GM20431 (cell line): ENCODE data around the gene CD93.

Experiments
- in situ Hi-C: fragments of 300-500 bp; cut with MseI, MboI; formaldehyde crosslinking; loops from one replicate; pipeline ENCODE4 v1.15.0; 2020; ENCODE audit warnings: low sequenced_read_pairs; ENCODE audit not compliant: unreplicated experiment

Gene CD93

GRCh38 chr20:23121751-23122320, 35.7 kb upstream of the CD93 start:
- in situ Hi-C loops: no loop called here

- in situ Hi-C loops: no loop called here
Measured at GRCh38 chr20:23120936-23121750, 35.0 kb upstream of the CD93 start.

- in situ Hi-C loops: no loop called here
Measured at GRCh38 chr20:23120261-23120660, 34.1 kb upstream of the CD93 start.

GRCh38 chr20:23119456-23120216, 33.5 kb upstream of the CD93 start:
- in situ Hi-C loops: no loop called here

- in situ Hi-C loops: no loop called here
Measured at GRCh38 chr20:23118766-23119165, 32.6 kb upstream of the CD93 start.

GRCh38 chr20:23118144-23118543, 32.0 kb upstream of the CD93 start:
- in situ Hi-C loops: no loop called here

- in situ Hi-C loops: no loop called here
Measured at GRCh38 chr20:23117738-23118137, 31.6 kb upstream of the CD93 start.

- in situ Hi-C loops: no loop called here
Measured at GRCh38 chr20:23116311-23117089, 30.4 kb upstream of the CD93 start.

- in situ Hi-C loops: no loop called here
Measured at GRCh38 chr20:23115822-23116221, 29.7 kb upstream of the CD93 start.

GRCh38 chr20:23114448-23115082, 28.4 kb upstream of the CD93 start:
- in situ Hi-C loops: no loop called here

- in situ Hi-C loops: no loop called here
Measured at GRCh38 chr20:23114018-23114417, 27.9 kb upstream of the CD93 start.

- in situ Hi-C loops: no loop called here
Measured at GRCh38 chr20:23112595-23112994, 26.5 kb upstream of the CD93 start.

GRCh38 chr20:23111944-23112342, 25.8 kb upstream of the CD93 start:
- in situ Hi-C loops: no loop called here

- in situ Hi-C loops: no loop called here
Measured at GRCh38 chr20:23111307-23111943, 25.3 kb upstream of the CD93 start.

- in situ Hi-C loops: no loop called here
Measured at GRCh38 chr20:23108871-23109270, 22.7 kb upstream of the CD93 start.

- in situ Hi-C loops: no loop called here
Measured at GRCh38 chr20:23107466-23107865, 21.3 kb upstream of the CD93 start.

GRCh38 chr20:23106271-23106851, 20.2 kb upstream of the CD93 start:
- in situ Hi-C loops: no loop called here

GRCh38 chr20:23105193-23105592, 19.1 kb upstream of the CD93 start:
- in situ Hi-C loops: no loop called here
